Measurements from ENCODE around the gene PACSIN1. TPM values are rescaled to one million over a fixed set of nuclear protein-coding genes. Genes with fewer than 3 reads are reported as not detected.
"Not testable (repeated sequence)": the region's sequence is repeated elsewhere in the genome, so short reads cannot be mapped to it uniquely, and the experiment has no call there.

Gene PACSIN1
- total and polyA plus RNA-seq, 2 experiments from 2014 or later = 0.05 to 0.37 TPM

DNA sequence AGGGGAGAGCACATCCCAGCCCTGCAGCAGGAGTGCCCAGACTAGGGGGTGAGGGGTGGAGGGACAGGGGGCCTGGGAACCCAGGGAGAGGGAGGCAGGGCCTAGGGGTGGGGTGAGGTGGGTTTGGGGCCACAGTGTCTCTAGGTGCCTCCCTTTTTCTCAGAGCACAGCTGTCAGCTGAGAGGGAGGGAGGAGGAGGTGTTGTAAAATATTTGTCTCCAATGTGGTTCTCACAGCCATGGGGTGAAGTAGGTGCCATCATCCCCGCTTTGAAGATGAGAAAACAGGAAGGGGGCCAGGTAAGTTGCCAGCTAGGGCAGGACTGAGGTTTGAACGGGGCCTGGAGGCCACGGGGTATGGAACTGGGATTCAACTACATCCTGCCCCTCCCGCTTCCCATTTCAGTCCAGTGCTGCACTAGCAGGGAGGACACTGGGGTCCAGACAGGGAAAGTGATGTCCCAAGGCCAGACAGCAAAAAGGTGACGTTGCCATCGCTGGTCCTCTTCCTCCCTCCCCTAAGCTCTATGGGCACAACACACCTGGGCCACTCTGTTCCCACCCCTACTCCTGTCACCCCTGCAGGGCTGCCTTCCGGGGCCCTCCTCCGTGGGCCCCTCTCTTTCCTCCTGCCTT, 20.3 kb downstream of the PACSIN1 start:
- Histone ChIP-seq H3K9me3 (ENCODE audit: low read depth) (no peaks in the 10 kb centered on the region), H3K27ac (no peak overlapping the region), H3K79me2 (no peaks in the 10 kb centered on the region), H3K9me2 (replicated peaks; ENCODE audit: insufficient read depth) (no peaks in the 10 kb centered on the region), H3K4me2 (no peak overlapping the region), H3K27me3 (no peaks in the 10 kb centered on the region), H4K20me1 (ENCODE audit: insufficient read depth, poor library complexity, severe bottlenecking) (no peaks in the 10 kb centered on the region), H3K36me3 (replicated peaks; ENCODE audit: insufficient read depth, low read depth) (no peaks in the 10 kb centered on the region), H3K4me1 (ENCODE audit: insufficient read depth) (peaks cover 1% of the 10 kb centered on the region), H2AFZ (no peak overlapping the region), H3K4me3 (no peak overlapping the region)
- TF ChIP-seq EZH2 (IDR thresholded peaks at IDR 0.05; ENCODE audit: borderline replicate concordance) = no peak
- TF ChIP-seq, protein P1, sequence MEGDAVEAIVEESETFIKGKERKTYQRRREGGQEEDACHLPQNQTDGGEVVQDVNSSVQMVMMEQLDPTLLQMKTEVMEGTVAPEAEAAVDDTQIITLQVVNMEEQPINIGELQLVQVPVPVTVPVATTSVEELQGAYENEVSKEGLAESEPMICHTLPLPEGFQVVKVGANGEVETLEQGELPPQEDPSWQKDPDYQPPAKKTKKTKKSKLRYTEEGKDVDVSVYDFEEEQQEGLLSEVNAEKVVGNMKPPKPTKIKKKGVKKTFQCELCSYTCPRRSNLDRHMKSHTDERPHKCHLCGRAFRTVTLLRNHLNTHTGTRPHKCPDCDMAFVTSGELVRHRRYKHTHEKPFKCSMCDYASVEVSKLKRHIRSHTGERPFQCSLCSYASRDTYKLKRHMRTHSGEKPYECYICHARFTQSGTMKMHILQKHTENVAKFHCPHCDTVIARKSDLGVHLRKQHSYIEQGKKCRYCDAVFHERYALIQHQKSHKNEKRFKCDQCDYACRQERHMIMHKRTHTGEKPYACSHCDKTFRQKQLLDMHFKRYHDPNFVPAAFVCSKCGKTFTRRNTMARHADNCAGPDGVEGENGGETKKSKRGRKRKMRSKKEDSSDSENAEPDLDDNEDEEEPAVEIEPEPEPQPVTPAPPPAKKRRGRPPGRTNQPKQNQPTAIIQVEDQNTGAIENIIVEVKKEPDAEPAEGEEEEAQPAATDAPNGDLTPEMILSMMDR (IDR thresholded peaks at IDR 0.05; ENCODE audit: poor library complexity) = no peak
- no peak for TF ChIP-seq EZH2phosphoT487 (IDR thresholded peaks at IDR 0.05; ENCODE audit: low read depth, severe bottlenecking, unreplicated experiment)
- WGBS (ENCODE audit: low lambda C conversion rate, missing lambda C conversion rate) = 90% methylated on average over 8 of the region's 8 CpGs
- no peak for DNase-seq (ENCODE audit: low spot score)

DNA sequence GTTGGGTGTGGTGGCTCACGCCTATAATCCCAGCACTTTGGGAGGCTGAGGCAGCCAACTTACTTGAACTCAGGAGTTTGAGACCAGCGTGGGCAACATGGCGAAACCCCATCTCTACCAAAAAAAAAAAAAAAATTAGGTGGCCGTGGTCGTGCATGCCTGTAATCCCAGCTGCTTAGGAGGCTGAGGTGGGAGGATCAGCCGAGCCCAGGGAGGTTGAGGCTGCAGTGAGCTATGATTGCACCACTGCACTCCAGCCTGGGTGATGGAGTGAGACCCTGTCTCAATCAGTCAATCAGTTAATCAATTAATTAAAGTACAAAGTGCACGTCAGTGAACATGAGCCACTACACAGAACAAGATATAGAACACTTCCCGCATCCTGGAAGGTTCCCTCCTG, 21.0 kb downstream of the PACSIN1 start:
- not testable (repeated sequence) for H3K4me2 ChIP-seq; H3K9me3 ChIP-seq (ENCODE audit: low read depth); H3K4me1 ChIP-seq (ENCODE audit: insufficient read depth); DNase-seq (ENCODE audit: low spot score); H3K36me3 ChIP-seq (replicated peaks; ENCODE audit: insufficient read depth, low read depth); H4K20me1 ChIP-seq (ENCODE audit: insufficient read depth, poor library complexity, severe bottlenecking); H3K27me3 ChIP-seq; H3K9me2 ChIP-seq (replicated peaks; ENCODE audit: insufficient read depth); H3K79me2 ChIP-seq; H3K27ac ChIP-seq; H2AFZ ChIP-seq; H3K4me3 ChIP-seq
- WGBS (ENCODE audit: low lambda C conversion rate, missing lambda C conversion rate) = 92% methylated on average over 8 of the region's 8 CpGs

DNA sequence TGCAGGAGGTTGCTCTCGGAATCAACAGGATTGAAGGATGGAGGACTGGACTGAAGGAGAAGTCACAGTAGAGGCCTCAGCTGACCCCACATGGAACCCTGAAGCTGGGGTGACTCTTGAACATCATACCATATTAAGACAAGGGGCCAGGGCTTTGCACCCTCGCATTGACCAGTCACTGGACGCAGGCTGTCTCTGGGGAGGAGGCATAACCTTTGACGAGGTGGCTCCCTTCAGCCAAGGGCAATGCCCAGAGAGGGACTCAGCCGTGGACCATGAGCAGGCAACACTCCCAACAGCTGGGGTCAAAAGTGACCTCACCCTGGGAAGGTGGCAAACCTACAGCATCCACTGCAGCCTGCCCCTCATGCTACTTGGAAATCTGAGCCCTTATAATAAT, 21.7 kb downstream of the PACSIN1 start:
- H3K9me2 ChIP-seq (replicated peaks; ENCODE audit: insufficient read depth) = no peaks in the 10 kb centered on the region
- no peak for DNase-seq (ENCODE audit: low spot score)
- peaks cover 3% of the 10 kb centered on the region for H3K4me1 ChIP-seq (ENCODE audit: insufficient read depth)
- H3K4me3 ChIP-seq = no peak overlapping the region
- H3K27me3 ChIP-seq = no peaks in the 10 kb centered on the region
- no peak for TF ChIP-seq EZH2phosphoT487 (IDR thresholded peaks at IDR 0.05; ENCODE audit: low read depth, severe bottlenecking, unreplicated experiment)
- TF ChIP-seq EZH2 (IDR thresholded peaks at IDR 0.05; ENCODE audit: borderline replicate concordance) = no peak
- TF ChIP-seq, protein P1 (IDR thresholded peaks at IDR 0.05; ENCODE audit: poor library complexity) = no peak
- no peak overlapping the region for H3K4me2 ChIP-seq
- H3K27ac ChIP-seq = no peak overlapping the region
- no peaks in the 10 kb centered on the region for H3K79me2 ChIP-seq
- H4K20me1 ChIP-seq (ENCODE audit: insufficient read depth, poor library complexity, severe bottlenecking) = no peaks in the 10 kb centered on the region
- no peaks in the 10 kb centered on the region for H3K36me3 ChIP-seq (replicated peaks; ENCODE audit: insufficient read depth, low read depth)
- no peak overlapping the region for H2AFZ ChIP-seq
- no peaks in the 10 kb centered on the region for H3K9me3 ChIP-seq (ENCODE audit: low read depth)
- WGBS (ENCODE audit: low lambda C conversion rate, missing lambda C conversion rate) = 93% methylated on average over 5 of the region's 5 CpGs

DNA sequence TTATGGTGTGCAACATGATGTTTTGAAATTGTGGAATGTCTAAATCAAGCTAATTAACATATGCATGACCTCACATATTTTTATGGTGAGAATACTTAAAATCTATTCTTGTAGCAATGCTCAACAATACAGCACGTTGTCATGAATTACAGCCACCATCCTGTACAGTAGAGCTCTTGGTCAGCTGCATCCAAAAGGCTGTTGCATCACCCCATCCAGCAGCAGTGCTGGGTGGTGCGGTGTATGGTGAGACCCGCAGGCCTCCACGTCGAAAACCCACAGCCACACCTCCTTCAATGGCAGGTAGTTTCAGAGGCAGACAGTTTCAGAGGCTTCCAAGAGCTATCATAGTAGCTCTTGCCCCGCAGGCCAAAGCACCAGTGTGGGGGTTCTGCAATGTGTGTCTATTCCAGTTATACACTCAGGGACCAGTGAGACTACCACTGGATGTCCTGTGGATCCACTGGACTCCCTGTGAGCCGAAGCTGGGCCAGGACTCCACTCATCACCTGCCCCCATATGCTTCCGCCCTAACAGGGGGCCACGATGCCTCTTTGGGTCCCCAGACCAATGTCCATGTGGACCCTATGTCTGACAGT, 23.4 kb downstream of the PACSIN1 start:
- no peaks in the 10 kb centered on the region for H3K79me2 ChIP-seq
- no peaks in the 10 kb centered on the region for H4K20me1 ChIP-seq (ENCODE audit: insufficient read depth, poor library complexity, severe bottlenecking)
- H3K4me1 ChIP-seq (ENCODE audit: insufficient read depth) = peaks cover 3% of the 10 kb centered on the region
- TF ChIP-seq EZH2phosphoT487 (IDR thresholded peaks at IDR 0.05; ENCODE audit: low read depth, severe bottlenecking, unreplicated experiment) (no peak), EZH2 (IDR thresholded peaks at IDR 0.05; ENCODE audit: borderline replicate concordance) (no peak)
- TF ChIP-seq, protein P1 (IDR thresholded peaks at IDR 0.05; ENCODE audit: poor library complexity) = no peak
- no peaks in the 10 kb centered on the region for H3K9me3 ChIP-seq (ENCODE audit: low read depth)
- no peak overlapping the region for H3K27ac ChIP-seq
- no peak overlapping the region for H3K4me3 ChIP-seq
- 94% methylated on average over 9 of the region's 9 CpGs for WGBS (ENCODE audit: low lambda C conversion rate, missing lambda C conversion rate)
- no peak overlapping the region for H3K4me2 ChIP-seq
- H3K9me2 ChIP-seq (replicated peaks; ENCODE audit: insufficient read depth) = no peaks in the 10 kb centered on the region
- H2AFZ ChIP-seq = no peak overlapping the region
- no peak for DNase-seq (ENCODE audit: low spot score)
- no peaks in the 10 kb centered on the region for H3K27me3 ChIP-seq
- no peaks in the 10 kb centered on the region for H3K36me3 ChIP-seq (replicated peaks; ENCODE audit: insufficient read depth, low read depth)

Measured in hepatocyte (in vitro differentiated cells).